HUES64 (cell line): ENCODE data around the gene TBC1D30.

Experiments
- H3K27ac ChIP-seq: 2 replicates; pipeline ENCODE4 v1.7.0; 2013; ENCODE audit warnings: low read depth, low read length, inconsistent platforms
- H3K27me3 ChIP-seq: 2 replicates; pipeline ENCODE4 v1.6.1; 2013; ENCODE audit warnings: mild to moderate bottlenecking, low read length; ENCODE audit not compliant: insufficient read depth
- H3K36me3 ChIP-seq: 2 replicates; pipeline ENCODE4 v1.6.1; 2013; ENCODE audit warnings: mild to moderate bottlenecking, low read length; ENCODE audit not compliant: insufficient read depth
- H3K4me1 ChIP-seq: 2 replicates; pipeline ENCODE4 v1.6.1; 2013; ENCODE audit warnings: mild to moderate bottlenecking, low read length, moderate library complexity; ENCODE audit not compliant: insufficient read depth
- H3K4me3 ChIP-seq: 2 replicates; pipeline ENCODE4 v1.5.1; 2013; ENCODE audit warnings: mild to moderate bottlenecking, low read length, moderate library complexity
- H3K9ac ChIP-seq: 2 replicates; pipeline ENCODE4 v1.6.1; 2013; ENCODE audit warnings: mild to moderate bottlenecking, low read depth, low read length
- H3K9me3 ChIP-seq: 2 replicates; pipeline ENCODE4 v1.6.1; 2013; ENCODE audit warnings: low read depth, low read length; ENCODE audit not compliant: insufficient read depth
- WGBS: fragments of 150-250, 120-280 bp; methylation state at CpG from one replicate; pipeline ENCODE4 v1.1.7; 2013; ENCODE audit warnings: missing lambda C conversion rate; 5-methylcytosine and 5-hydroxymethylcytosine counted together

The TBC1D30 gene

GRCh38 chr12:64891629-64892028 lies 67.2 kb downstream of the TBC1D30 start:
- H3K36me3 ChIP-seq: no peaks in the 10 kb centered on the region
- no peak overlapping the region for H3K27ac ChIP-seq
- no peak overlapping the region for H3K4me3 ChIP-seq
- 54% methylated on average over 1 of the region's 1 CpG for whole genome bisulfite sequencing
- H3K9ac ChIP-seq: no peak overlapping the region
- H3K9me3 ChIP-seq: no peaks in the 10 kb centered on the region
- H3K27me3 ChIP-seq: no peaks in the 10 kb centered on the region
- peaks cover 27% of the 10 kb centered on the region for H3K4me1 ChIP-seq

GRCh38 chr12:64892561-64892960 lies 68.1 kb downstream of the TBC1D30 start:
- H3K9ac ChIP-seq: no peak overlapping the region

GRCh38 chr12:64893961-64894360 lies 69.5 kb downstream of the TBC1D30 start:
- Histone ChIP-seq H3K4me1 (peaks cover 18% of the 10 kb centered on the region), H3K9me3 (no peaks in the 10 kb centered on the region), H3K36me3 (no peaks in the 10 kb centered on the region), H3K27me3 (no peaks in the 10 kb centered on the region), H3K27ac (no peak overlapping the region), H3K4me3 (no peak overlapping the region), H3K9ac (no peak overlapping the region)
- WGBS: 89% methylated on average over 4 of the region's 4 CpGs

More at GRCh38 chr12:64892561-64892960, 68.1 kb downstream of the TBC1D30 start:
- 93% methylated on average over 3 of the region's 4 CpGs for WGBS
- Histone ChIP-seq H3K27ac (no peak overlapping the region), H3K9me3 (no peaks in the 10 kb centered on the region), H3K36me3 (no peaks in the 10 kb centered on the region), H3K4me1 (peaks cover 24% of the 10 kb centered on the region), H3K27me3 (no peaks in the 10 kb centered on the region), H3K4me3 (no peak overlapping the region)

GRCh38 chr12:64894827-64895475 lies 70.5 kb downstream of the TBC1D30 start:
- H3K9ac ChIP-seq: no peak overlapping the region
- H3K36me3 ChIP-seq: no peaks in the 10 kb centered on the region
- H3K27ac ChIP-seq: no peak overlapping the region
- H3K4me1 ChIP-seq: peaks cover 9% of the 10 kb centered on the region
- H3K4me3 ChIP-seq: no peak overlapping the region
- no peaks in the 10 kb centered on the region for H3K27me3 ChIP-seq
- 100% methylated on average over 1 of the region's 2 CpGs for WGBS
- H3K9me3 ChIP-seq: no peaks in the 10 kb centered on the region

- H3K27me3 ChIP-seq: no peaks in the 10 kb centered on the region
- H3K9ac ChIP-seq: no peak overlapping the region
- WGBS: 93% methylated on average over 5 of the region's 5 CpGs
- peaks cover 3% of the 10 kb centered on the region for H3K4me1 ChIP-seq
- no peak overlapping the region for H3K4me3 ChIP-seq
- no peaks in the 10 kb centered on the region for H3K9me3 ChIP-seq
- no peaks in the 10 kb centered on the region for H3K36me3 ChIP-seq
- no peak overlapping the region for H3K27ac ChIP-seq
Measured at GRCh38 chr12:64895526-64895925, 71.1 kb downstream of the TBC1D30 start.

- H3K9ac ChIP-seq: no peak overlapping the region
- no peaks in the 10 kb centered on the region for H3K27me3 ChIP-seq
- WGBS: 91% methylated on average over 4 of the region's 4 CpGs
- H3K9me3 ChIP-seq: no peaks in the 10 kb centered on the region
- H3K36me3 ChIP-seq: no peaks in the 10 kb centered on the region
- H3K4me1 ChIP-seq: no peaks in the 10 kb centered on the region
- H3K4me3 ChIP-seq: no peak overlapping the region
- no peak overlapping the region for H3K27ac ChIP-seq
Measured at GRCh38 chr12:64900540-64900939, 76.1 kb downstream of the TBC1D30 start.

GRCh38 chr12:64903479-64904152 lies 79.2 kb downstream of the TBC1D30 start:
- no peak overlapping the region for H3K27ac ChIP-seq
- 94% methylated on average over 5 of the region's 5 CpGs for WGBS
- H3K4me3 ChIP-seq: no peak overlapping the region
- no peaks in the 10 kb centered on the region for H3K36me3 ChIP-seq
- no peaks in the 10 kb centered on the region for H3K27me3 ChIP-seq
- H3K9me3 ChIP-seq: no peaks in the 10 kb centered on the region
- H3K9ac ChIP-seq: no peak overlapping the region
- no peaks in the 10 kb centered on the region for H3K4me1 ChIP-seq

- Histone ChIP-seq H3K36me3 (no peaks in the 10 kb centered on the region), H3K4me3 (no peak overlapping the region), H3K27me3 (no peaks in the 10 kb centered on the region), H3K4me1 (no peaks in the 10 kb centered on the region), H3K27ac (no peak overlapping the region), H3K9me3 (no peaks in the 10 kb centered on the region), H3K9ac (no peak overlapping the region)
- WGBS: 95% methylated on average over 3 of the region's 3 CpGs
Measured at GRCh38 chr12:64907097-64907496, 82.7 kb downstream of the TBC1D30 start.

GRCh38 chr12:64909124-64909523 lies 84.7 kb downstream of the TBC1D30 start:
- Histone ChIP-seq H3K4me3 (no peak overlapping the region), H3K27me3 (no peaks in the 10 kb centered on the region), H3K36me3 (no peaks in the 10 kb centered on the region), H3K27ac (no peak overlapping the region), H3K4me1 (no peaks in the 10 kb centered on the region), H3K9ac (no peak overlapping the region), H3K9me3 (no peaks in the 10 kb centered on the region)
- 90% methylated on average over 6 of the region's 6 CpGs for WGBS

- no peak overlapping the region for H3K27ac ChIP-seq
- H3K36me3 ChIP-seq: no peaks in the 10 kb centered on the region
- H3K4me1 ChIP-seq: no peaks in the 10 kb centered on the region; the same call in 1 of the 2 replicates
- no peaks in the 10 kb centered on the region for H3K9me3 ChIP-seq
- no peak overlapping the region for H3K9ac ChIP-seq
- H3K27me3 ChIP-seq: no peaks in the 10 kb centered on the region
- WGBS: 90% methylated on average over 2 of the region's 3 CpGs
- no peak overlapping the region for H3K4me3 ChIP-seq
Measured at GRCh38 chr12:64911081-64911480, 86.6 kb downstream of the TBC1D30 start.

- H3K9ac ChIP-seq: no peak overlapping the region
- WGBS: 98% methylated on average over 4 of the region's 4 CpGs
- no peaks in the 10 kb centered on the region for H3K27me3 ChIP-seq
- no peaks in the 10 kb centered on the region for H3K36me3 ChIP-seq
- no peak overlapping the region for H3K27ac ChIP-seq
- H3K4me3 ChIP-seq: no peak overlapping the region
- H3K4me1 ChIP-seq: no peaks in the 10 kb centered on the region; the same call in 1 of the 2 replicates
- no peaks in the 10 kb centered on the region for H3K9me3 ChIP-seq
Measured at GRCh38 chr12:64911912-64912311, 87.5 kb downstream of the TBC1D30 start.
